Parathyroid adenoma (tissue), 2 donors: Measurements from ENCODE around the gene CDH4.

ENCODE experiments used
- H2AFZ ChIP-seq: fragments of 300-600 bp; sonication (generic); one replicate; pipeline ENCODE4 v1.7.0; 2017; ENCODE audit warnings: antibody characterized with exemption, mild to moderate bottlenecking
- H3K27ac ChIP-seq: fragments of 300-600 bp; sonication (generic); one replicate; pipeline ENCODE4 v1.7.0; 2017
- H3K27me3 ChIP-seq: fragments of 300-600 bp; sonication (generic); one replicate; pipeline ENCODE4 v1.7.0; 2017; ENCODE audit warnings: low read length; ENCODE audit not compliant: control insufficient read depth, insufficient read depth
- H3K36me3 ChIP-seq: fragments of 300-600 bp; sonication (generic); one replicate; pipeline ENCODE4 v1.7.0; 2017; ENCODE audit warnings: low read length; ENCODE audit not compliant: control insufficient read depth, insufficient read depth
- H3K4me1 ChIP-seq: fragments of 300-600 bp; sonication (generic); one replicate; pipeline ENCODE4 v1.7.0; 2017; ENCODE audit warnings: control low read depth
- H3K4me2 ChIP-seq: fragments of 300-600 bp; sonication (generic); one replicate; pipeline ENCODE4 v1.7.0; 2017; ENCODE audit warnings: low read length
- H3K4me3 ChIP-seq: fragments of 300-600 bp; sonication (generic); one replicate; pipeline ENCODE4 v1.7.0; 2017; ENCODE audit warnings: low read depth, low read length
- H3K79me2 ChIP-seq: fragments of 300-600 bp; sonication (generic); one replicate; pipeline ENCODE4 v1.7.0; 2017; ENCODE audit warnings: control low read depth
- H3K9ac ChIP-seq: fragments of 300-600 bp; sonication (generic); one replicate; pipeline ENCODE4 v1.7.0; 2017; ENCODE audit warnings: mild to moderate bottlenecking
- H3K9me3 ChIP-seq: fragments of 300-600 bp; sonication (generic); one replicate; pipeline ENCODE4 v1.7.0; 2017; ENCODE audit warnings: low read length; ENCODE audit not compliant: control insufficient read depth
- TF ChIP-seq, protein P1 (sequence below): fragments of 300-600 bp; sonication (generic); IDR thresholded peaks from one replicate; pipeline ENCODE4 v1.7.0; 2017; ENCODE audit warnings: antibody characterized with exemption, mild to moderate bottlenecking
- donor health status: primary hyperparathyroidism.

CDH4 gene

DNA sequence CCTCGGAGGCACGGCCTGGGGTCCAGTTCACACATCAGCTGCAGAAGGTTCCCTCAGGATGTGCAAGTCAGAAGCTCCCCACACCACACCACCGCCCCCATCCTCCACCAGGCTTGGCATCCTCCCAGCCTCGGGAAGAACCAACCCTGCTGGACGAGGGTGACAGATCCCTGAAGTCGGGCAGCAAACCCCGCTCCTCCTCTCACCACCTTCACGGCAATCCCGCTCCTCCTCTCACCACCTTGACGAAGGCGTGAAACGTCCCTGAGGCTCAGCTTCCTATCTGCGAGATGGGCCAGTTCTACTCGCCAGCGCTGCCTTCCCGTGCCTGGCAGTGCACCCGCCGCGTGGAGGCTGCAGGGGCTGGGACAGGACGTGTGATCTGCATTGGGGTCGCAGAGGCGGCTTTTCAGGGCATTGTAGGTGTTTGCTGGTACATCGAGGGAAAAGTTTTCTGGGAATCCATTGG is 486.6 kb downstream of the CDH4 start:
- no peak overlapping the region for H3K27ac ChIP-seq
- no peaks in the 10 kb centered on the region for H3K4me1 ChIP-seq
- no peaks in the 10 kb centered on the region for H3K36me3 ChIP-seq
- no peaks in the 10 kb centered on the region for H3K9me3 ChIP-seq
- no peak overlapping the region for H3K9ac ChIP-seq
- no peak overlapping the region for H3K4me2 ChIP-seq
- H3K4me3 ChIP-seq, result no peak overlapping the region
- TF ChIP-seq, protein P1, sequence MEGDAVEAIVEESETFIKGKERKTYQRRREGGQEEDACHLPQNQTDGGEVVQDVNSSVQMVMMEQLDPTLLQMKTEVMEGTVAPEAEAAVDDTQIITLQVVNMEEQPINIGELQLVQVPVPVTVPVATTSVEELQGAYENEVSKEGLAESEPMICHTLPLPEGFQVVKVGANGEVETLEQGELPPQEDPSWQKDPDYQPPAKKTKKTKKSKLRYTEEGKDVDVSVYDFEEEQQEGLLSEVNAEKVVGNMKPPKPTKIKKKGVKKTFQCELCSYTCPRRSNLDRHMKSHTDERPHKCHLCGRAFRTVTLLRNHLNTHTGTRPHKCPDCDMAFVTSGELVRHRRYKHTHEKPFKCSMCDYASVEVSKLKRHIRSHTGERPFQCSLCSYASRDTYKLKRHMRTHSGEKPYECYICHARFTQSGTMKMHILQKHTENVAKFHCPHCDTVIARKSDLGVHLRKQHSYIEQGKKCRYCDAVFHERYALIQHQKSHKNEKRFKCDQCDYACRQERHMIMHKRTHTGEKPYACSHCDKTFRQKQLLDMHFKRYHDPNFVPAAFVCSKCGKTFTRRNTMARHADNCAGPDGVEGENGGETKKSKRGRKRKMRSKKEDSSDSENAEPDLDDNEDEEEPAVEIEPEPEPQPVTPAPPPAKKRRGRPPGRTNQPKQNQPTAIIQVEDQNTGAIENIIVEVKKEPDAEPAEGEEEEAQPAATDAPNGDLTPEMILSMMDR, result no peak
- no peaks in the 10 kb centered on the region for H3K27me3 ChIP-seq
- H2AFZ ChIP-seq, result no peak overlapping the region
- H3K79me2 ChIP-seq, result no peaks in the 10 kb centered on the region

DNA sequence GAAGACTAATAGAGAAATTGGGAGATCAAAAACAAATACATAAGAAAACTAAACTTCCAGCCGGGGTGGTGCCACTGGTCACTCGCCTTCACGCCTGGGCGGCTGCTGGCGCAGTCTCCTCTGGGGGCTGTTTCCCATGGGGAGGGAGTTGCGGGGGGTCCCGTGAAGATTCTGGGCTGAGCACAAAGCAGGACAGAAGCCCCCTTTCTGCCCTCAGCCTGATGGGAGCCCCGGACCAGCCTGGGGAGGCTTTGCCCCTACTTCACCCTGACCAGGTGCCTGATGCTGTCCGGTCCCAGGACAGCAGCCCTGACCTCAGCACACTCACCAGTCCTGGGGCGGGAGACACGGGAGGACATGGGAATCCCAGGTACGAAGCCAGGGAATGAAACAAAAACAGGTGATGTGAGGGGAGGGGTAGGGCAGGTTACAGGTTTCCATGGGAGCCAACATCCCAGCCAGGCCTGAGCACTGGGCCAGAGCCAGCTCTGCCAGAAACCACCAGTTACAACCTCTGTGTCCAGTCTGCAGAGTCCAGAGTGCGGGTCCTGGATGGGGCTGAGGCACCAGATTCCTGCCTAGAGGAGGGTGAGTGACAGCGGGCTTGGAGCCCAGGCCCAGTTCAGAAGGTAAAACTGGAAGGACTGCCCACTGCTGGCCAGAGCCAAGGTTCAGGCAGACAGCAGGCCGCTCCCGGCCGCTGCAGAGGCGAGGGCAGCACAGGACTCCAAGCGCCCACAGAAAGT is 487.2 kb downstream of the CDH4 start:
- Histone ChIP-seq H3K4me3 (no peak overlapping the region), H2AFZ (no peak overlapping the region), H3K27me3 (no peaks in the 10 kb centered on the region), H3K79me2 (no peaks in the 10 kb centered on the region), H3K9ac (no peak overlapping the region), H3K9me3 (no peaks in the 10 kb centered on the region), H3K4me2 (no peak overlapping the region), H3K27ac (no peak overlapping the region), H3K4me1 (no peaks in the 10 kb centered on the region), H3K36me3 (no peaks in the 10 kb centered on the region)
- TF ChIP-seq, protein P1, result no peak

DNA sequence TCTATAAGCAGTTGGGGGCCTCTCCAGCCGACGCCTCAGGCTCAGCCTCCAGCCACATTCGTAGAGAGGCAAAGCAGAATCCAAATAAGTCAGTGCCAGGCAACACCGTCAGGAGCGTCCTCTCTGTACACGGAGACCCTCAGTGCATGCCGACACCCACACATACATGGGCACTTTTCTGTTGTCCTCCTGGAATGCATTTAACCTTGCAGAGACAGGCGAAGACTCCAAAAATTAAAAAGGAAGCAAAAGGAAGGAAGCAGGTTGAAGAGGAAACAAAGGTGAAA is 487.7 kb downstream of the CDH4 start:
- no peaks in the 10 kb centered on the region for H3K36me3 ChIP-seq
- no peaks in the 10 kb centered on the region for H3K4me1 ChIP-seq
- no peak overlapping the region for H3K4me2 ChIP-seq
- no peaks in the 10 kb centered on the region for H3K27me3 ChIP-seq
- H3K27ac ChIP-seq, result no peak overlapping the region
- no peak overlapping the region for H3K9ac ChIP-seq
- H3K9me3 ChIP-seq, result no peaks in the 10 kb centered on the region
- no peaks in the 10 kb centered on the region for H3K79me2 ChIP-seq
- no peak overlapping the region for H3K4me3 ChIP-seq
- no peak overlapping the region for H2AFZ ChIP-seq
- TF ChIP-seq, protein P1, result no peak

DNA sequence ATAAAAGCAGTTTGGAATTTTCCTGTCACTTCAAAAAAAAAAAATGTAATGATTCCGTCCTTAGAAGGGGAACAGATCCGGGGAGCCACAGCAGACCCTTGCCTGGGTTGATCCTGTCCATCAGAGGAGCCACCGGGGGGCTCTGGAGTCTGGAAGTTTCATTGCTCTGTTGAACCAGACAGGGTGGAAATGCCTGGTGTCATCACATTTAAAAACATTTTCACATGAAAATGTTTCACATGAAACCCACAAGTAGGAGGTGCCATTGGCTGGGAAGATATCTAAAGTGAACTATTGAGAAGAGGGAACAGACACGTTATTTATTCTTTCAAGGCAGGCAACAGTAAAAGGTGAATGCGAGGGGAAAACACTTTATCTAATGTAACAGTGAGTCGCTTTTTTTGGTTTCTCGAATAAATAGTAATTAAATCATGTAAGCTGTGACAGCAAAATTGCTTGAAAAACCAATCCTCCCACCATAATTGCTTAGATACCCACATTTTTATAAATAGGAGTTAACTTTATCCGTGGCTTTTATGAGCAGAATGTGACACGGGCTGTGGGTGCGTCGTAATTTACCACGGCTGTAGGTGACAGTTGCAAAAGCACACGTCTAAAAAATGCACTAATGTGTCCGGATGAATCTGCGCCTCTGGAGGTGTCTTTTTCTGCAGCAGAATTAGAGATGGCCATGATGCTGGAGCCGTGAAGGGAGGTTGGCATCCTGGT is 490.2 kb downstream of the CDH4 start:
- no peaks in the 10 kb centered on the region for H3K4me1 ChIP-seq
- H3K4me2 ChIP-seq, result no peak overlapping the region
- H3K27me3 ChIP-seq, result no peaks in the 10 kb centered on the region
- H3K36me3 ChIP-seq, result no peaks in the 10 kb centered on the region
- H3K9ac ChIP-seq, result no peak overlapping the region
- no peak overlapping the region for H3K4me3 ChIP-seq
- H3K79me2 ChIP-seq, result no peaks in the 10 kb centered on the region
- no peaks in the 10 kb centered on the region for H3K9me3 ChIP-seq
- H3K27ac ChIP-seq, result no peak overlapping the region
- TF ChIP-seq, protein P1, result no peak
- no peak overlapping the region for H2AFZ ChIP-seq
